Measurements from ENCODE around the gene MBD2. TPM values are rescaled to one million over a fixed set of nuclear protein-coding genes. Genes with fewer than 3 reads are reported as not detected.
A peak's percentile ranks its signal among the peaks of the same experiment; 100 is the strongest.
"Not testable (repeated sequence)": the region's sequence is repeated elsewhere in the genome, so short reads cannot be mapped to it uniquely, and the experiment has no call there.

The MBD2 gene
- total and polyA plus RNA-seq, 2 experiments from 2014 or later, result 14.4 to 56.8 TPM

DNA sequence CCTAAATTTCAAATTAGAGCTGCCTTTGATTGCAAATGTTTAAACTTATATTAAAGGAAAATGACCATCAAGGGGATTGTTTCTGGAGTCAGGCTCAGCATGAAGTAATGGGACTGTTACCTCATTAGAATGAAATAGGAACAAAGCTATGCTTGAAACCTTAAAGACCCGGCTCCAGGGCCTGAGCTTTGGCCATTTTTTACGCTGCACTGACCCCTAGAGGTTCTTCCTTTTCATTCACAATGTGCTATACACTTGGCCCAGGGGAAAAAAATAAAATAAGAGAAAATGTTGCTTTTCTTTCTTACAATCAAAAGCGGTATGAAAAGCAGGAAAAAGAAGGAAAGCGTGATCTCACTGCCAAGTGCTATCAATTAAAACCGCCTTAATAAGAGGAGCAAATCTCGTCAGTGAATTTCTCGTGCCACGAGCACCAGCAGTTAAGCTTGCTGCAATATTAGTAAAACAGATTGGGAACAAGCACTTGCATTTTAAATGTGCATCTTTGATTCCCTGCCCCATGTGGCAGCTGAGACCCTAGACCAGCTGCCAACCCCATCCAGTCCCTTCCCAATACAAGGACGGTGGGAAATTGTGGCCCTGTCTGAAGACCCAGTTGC lies 96.6 kb downstream of the MBD2 start:
- Histone ChIP-seq H3K9me2 (replicated peaks; ENCODE audit: insufficient read depth) (no peaks in the 10 kb centered on the region), H3K4me2 (no peak overlapping the region), H3K27me3 (no peaks in the 10 kb centered on the region), H3K27ac (no peak overlapping the region), H3K36me3 (replicated peaks; ENCODE audit: insufficient read depth, low read depth) (no peaks in the 10 kb centered on the region), H3K9me3 (ENCODE audit: low read depth) (no peaks in the 10 kb centered on the region), H4K20me1 (ENCODE audit: insufficient read depth, poor library complexity, severe bottlenecking) (no peaks in the 10 kb centered on the region), H3K4me1 (ENCODE audit: insufficient read depth) (no peaks in the 10 kb centered on the region), H3K4me3 (no peak overlapping the region), H3K79me2 (no peaks in the 10 kb centered on the region), H2AFZ (no peak overlapping the region)
- TF ChIP-seq, protein P1, sequence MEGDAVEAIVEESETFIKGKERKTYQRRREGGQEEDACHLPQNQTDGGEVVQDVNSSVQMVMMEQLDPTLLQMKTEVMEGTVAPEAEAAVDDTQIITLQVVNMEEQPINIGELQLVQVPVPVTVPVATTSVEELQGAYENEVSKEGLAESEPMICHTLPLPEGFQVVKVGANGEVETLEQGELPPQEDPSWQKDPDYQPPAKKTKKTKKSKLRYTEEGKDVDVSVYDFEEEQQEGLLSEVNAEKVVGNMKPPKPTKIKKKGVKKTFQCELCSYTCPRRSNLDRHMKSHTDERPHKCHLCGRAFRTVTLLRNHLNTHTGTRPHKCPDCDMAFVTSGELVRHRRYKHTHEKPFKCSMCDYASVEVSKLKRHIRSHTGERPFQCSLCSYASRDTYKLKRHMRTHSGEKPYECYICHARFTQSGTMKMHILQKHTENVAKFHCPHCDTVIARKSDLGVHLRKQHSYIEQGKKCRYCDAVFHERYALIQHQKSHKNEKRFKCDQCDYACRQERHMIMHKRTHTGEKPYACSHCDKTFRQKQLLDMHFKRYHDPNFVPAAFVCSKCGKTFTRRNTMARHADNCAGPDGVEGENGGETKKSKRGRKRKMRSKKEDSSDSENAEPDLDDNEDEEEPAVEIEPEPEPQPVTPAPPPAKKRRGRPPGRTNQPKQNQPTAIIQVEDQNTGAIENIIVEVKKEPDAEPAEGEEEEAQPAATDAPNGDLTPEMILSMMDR (IDR thresholded peaks at IDR 0.05; ENCODE audit: poor library complexity), result peak; percentile 71
- no peak for TF ChIP-seq EZH2 (IDR thresholded peaks at IDR 0.05; ENCODE audit: borderline replicate concordance)
- 49% methylated on average over 9 of the region's 9 CpGs for WGBS (ENCODE audit: low lambda C conversion rate, missing lambda C conversion rate)
- DNase-seq (ENCODE audit: low spot score), result peak; percentile 77

DNA sequence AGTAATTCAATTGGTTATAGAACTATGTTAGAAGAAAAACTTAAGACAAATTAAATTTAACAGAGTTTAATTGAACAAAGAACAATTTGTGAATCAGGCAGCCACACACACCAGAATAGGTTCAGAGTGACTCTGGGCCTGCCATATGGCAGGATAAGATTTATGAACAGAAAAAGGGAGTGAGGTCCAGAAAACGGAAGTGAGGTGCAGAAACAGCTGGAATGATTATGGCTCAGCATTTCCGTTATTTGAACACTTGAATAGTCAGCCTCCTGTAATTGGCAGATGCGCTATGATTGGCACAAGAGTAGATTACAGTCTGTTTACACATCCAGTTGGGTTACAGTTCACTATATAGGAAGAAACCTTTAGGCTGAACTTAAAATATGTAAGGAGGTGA lies 99.0 kb downstream of the MBD2 start:
- H3K4me1 ChIP-seq (ENCODE audit: insufficient read depth), result no peaks in the 10 kb centered on the region
- no peaks in the 10 kb centered on the region for H3K9me2 ChIP-seq (replicated peaks; ENCODE audit: insufficient read depth)
- H3K27me3 ChIP-seq, result no peaks in the 10 kb centered on the region
- H3K36me3 ChIP-seq (replicated peaks; ENCODE audit: insufficient read depth, low read depth), result no peaks in the 10 kb centered on the region
- TF ChIP-seq EZH2 (IDR thresholded peaks at IDR 0.05; ENCODE audit: borderline replicate concordance) (no peak), EZH2phosphoT487 (IDR thresholded peaks at IDR 0.05; ENCODE audit: low read depth, severe bottlenecking, unreplicated experiment) (no peak)
- TF ChIP-seq, protein P1 (IDR thresholded peaks at IDR 0.05; ENCODE audit: poor library complexity), result no peak
- no peak overlapping the region for H3K4me3 ChIP-seq
- no peak overlapping the region for H3K27ac ChIP-seq
- DNase-seq (ENCODE audit: low spot score), result no peak
- H3K9me3 ChIP-seq (ENCODE audit: low read depth), result no peaks in the 10 kb centered on the region
- H4K20me1 ChIP-seq (ENCODE audit: insufficient read depth, poor library complexity, severe bottlenecking), result no peaks in the 10 kb centered on the region
- H3K4me2 ChIP-seq, result no peak overlapping the region
- H2AFZ ChIP-seq, result no peak overlapping the region
- H3K79me2 ChIP-seq, result no peaks in the 10 kb centered on the region
- 87% methylated on average over 3 of the region's 3 CpGs for whole genome bisulfite sequencing (ENCODE audit: low lambda C conversion rate, missing lambda C conversion rate)

DNA sequence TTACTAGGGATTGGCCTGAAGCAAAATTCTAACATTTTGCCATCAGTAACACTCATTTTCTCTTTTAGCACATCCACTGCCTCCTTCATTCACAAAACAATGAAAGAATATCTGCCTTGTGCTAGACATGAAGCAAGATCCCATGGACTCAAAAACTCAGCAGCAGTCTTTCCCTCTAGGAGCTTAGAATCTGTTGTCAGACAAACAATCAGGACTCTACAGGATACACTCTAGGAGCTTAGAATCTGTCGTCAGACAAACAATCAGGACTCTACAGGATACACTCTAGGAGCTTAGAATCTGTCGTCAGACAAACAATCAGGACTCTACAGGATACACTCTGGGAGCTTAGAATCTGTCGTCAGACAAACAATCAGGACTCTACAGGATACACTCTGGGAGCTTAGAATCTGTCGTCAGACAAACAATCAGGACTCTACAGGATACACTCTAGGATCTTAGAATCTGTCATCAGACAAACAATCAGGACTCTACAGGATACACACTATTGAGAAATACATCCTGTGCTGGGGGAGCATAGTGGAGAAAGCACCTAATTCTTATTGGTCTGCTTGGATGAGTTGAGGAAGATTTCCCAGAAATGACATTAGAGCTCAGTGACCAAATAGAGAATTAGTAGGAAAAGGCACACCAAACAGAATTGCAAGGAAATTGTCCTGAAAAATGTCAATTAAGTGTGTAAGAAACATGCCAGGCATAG lies 100.6 kb downstream of the MBD2 start:
- 43% methylated on average over 4 of the region's 4 CpGs for WGBS (ENCODE audit: low lambda C conversion rate, missing lambda C conversion rate)

DNA sequence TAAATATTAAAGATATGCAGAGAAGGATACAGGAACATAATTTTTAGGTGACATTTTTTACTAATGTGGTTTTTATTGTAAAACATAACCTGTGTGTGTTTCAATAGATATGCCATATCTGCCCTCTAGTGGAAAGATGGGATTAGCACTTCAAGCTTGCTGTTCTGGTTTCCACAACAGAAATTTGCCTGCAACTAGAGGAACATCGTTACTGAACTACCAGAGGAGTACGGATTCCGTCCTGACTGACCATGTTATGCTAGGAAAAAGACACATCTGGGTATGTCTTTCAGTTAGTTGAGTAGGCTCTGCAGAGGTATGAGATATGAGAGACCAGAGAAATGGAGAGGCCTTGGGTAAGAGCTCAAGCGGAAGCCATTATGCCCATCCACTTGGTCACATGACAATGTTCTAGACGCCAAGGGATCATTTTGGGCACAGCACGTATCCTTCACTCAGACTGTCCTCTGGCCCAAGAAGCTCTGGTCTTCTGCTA lies 104.9 kb downstream of the MBD2 start:
- no peaks in the 10 kb centered on the region for H3K79me2 ChIP-seq
- H3K27ac ChIP-seq, result no peak overlapping the region
- H3K4me3 ChIP-seq, result no peak overlapping the region
- no peaks in the 10 kb centered on the region for H3K9me2 ChIP-seq (replicated peaks; ENCODE audit: insufficient read depth)
- no peaks in the 10 kb centered on the region for H4K20me1 ChIP-seq (ENCODE audit: insufficient read depth, poor library complexity, severe bottlenecking)
- peak; percentile 76 for DNase-seq (ENCODE audit: low spot score)
- H3K4me1 ChIP-seq (ENCODE audit: insufficient read depth), result no peaks in the 10 kb centered on the region
- H3K27me3 ChIP-seq, result no peaks in the 10 kb centered on the region
- WGBS (ENCODE audit: low lambda C conversion rate, missing lambda C conversion rate), result 41% methylated on average over 6 of the region's 6 CpGs
- no peak overlapping the region for H3K4me2 ChIP-seq
- no peaks in the 10 kb centered on the region for H3K9me3 ChIP-seq (ENCODE audit: low read depth)
- H2AFZ ChIP-seq, result no peak overlapping the region
- no peak for TF ChIP-seq EZH2phosphoT487 (IDR thresholded peaks at IDR 0.05; ENCODE audit: low read depth, severe bottlenecking, unreplicated experiment)
- TF ChIP-seq, protein P1 (IDR thresholded peaks at IDR 0.05; ENCODE audit: poor library complexity), result peak; percentile 93
- H3K36me3 ChIP-seq (replicated peaks; ENCODE audit: insufficient read depth, low read depth), result no peaks in the 10 kb centered on the region

More for the DNA sequence above, 100.6 kb downstream of the MBD2 start:
- not testable (repeated sequence) for H2AFZ ChIP-seq; H3K9me3 ChIP-seq (ENCODE audit: low read depth); H3K36me3 ChIP-seq (replicated peaks; ENCODE audit: insufficient read depth, low read depth); H4K20me1 ChIP-seq (ENCODE audit: insufficient read depth, poor library complexity, severe bottlenecking); H3K4me3 ChIP-seq; DNase-seq (ENCODE audit: low spot score); H3K9me2 ChIP-seq (replicated peaks; ENCODE audit: insufficient read depth); H3K4me2 ChIP-seq; H3K27ac ChIP-seq; H3K79me2 ChIP-seq; H3K4me1 ChIP-seq (ENCODE audit: insufficient read depth); H3K27me3 ChIP-seq

All from hepatocyte (in vitro differentiated cells).